ENCODE measurements around the gene VIPR2.
"Not testable (repeated sequence)": the region's sequence is repeated elsewhere in the genome, so short reads cannot be mapped to it uniquely, and the experiment has no call there.

VIPR2 gene

GRCh38 chr7:159144758-159145489 is at the start of gene VIPR2:
TSS of gene VIPR2 (minus strand) at chr7:159144867. CDS start at chr7:159144771, 96 bp downstream.
- Histone ChIP-seq H3K27me3 (ENCODE audit: control insufficient read depth, insufficient read depth, low read length) (peaks cover 71% of the 10 kb centered on the region), H3K4me1 (ENCODE audit: control insufficient read depth, insufficient read depth, low read length) (peaks cover 27% of the 10 kb centered on the region), H3K9me3 (ENCODE audit: control insufficient read depth, insufficient read depth, low read depth, low read length) (no peaks in the 10 kb centered on the region), H3K4me3 (ENCODE audit: low read depth, low read length) (peak within 1 kb of the TSS; percentile 73), H3K27ac (ENCODE audit: low read depth, low read length) (no peak within 1 kb of the TSS), H3K9ac (ENCODE audit: low read length) (no peak within 1 kb of the TSS), H3K36me3 (ENCODE audit: control insufficient read depth, insufficient read depth, low read length) (no peaks in the 10 kb centered on the region)

GRCh38 chr7:159193543-159194090 is 49.0 kb upstream of the VIPR2 start:
- H3K36me3 ChIP-seq (ENCODE audit: control insufficient read depth, insufficient read depth, low read length): no peaks in the 10 kb centered on the region
- H3K9me3 ChIP-seq (ENCODE audit: control insufficient read depth, insufficient read depth, low read depth, low read length): peaks cover 33% of the 10 kb centered on the region; the same call in 1 of the 2 replicates
- no peaks in the 10 kb centered on the region for H3K27me3 ChIP-seq (ENCODE audit: control insufficient read depth, insufficient read depth, low read length)
- H3K27ac ChIP-seq (ENCODE audit: low read depth, low read length): no peak overlapping the region
- H3K9ac ChIP-seq (ENCODE audit: low read length): no peak overlapping the region
- H3K4me3 ChIP-seq (ENCODE audit: low read depth, low read length): no peak overlapping the region
- peaks cover 8% of the 10 kb centered on the region; the same call in 1 of the 2 replicates for H3K4me1 ChIP-seq (ENCODE audit: control insufficient read depth, insufficient read depth, low read length)

DNA sequence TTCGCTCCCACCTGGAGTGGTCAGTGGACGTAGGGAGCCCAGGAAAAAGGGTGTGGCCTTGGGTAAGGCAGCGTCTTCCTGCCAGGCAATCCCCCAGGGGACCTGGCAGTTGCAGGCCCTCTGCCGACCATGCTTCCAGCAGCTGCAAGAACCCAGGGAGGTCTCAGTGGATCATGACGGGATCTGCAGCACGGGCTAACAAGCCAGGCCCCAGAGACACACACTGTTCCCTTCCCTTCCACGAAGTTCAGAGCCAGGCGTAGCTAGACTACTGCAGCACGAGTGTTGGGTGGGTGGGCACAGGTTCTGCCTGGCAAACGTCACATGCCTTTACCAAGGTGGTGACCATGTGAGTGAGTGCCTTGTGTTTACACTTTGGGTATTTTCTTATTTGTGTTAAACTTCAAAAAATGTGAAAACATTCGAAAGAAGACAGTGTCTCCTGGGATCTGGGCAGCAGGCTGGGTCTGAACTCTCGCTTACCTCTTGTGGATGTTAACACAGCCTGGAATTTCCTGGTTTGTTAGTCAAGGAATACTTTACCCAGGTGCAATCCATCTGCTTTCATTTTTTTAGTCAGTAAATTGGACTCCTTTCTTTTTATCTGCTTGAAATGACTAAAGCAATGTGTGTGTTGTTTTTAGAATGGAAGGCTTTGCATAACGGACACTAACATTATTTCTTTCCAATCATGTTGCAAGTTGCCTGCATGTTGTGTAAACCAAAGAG is 48.2 kb upstream of the VIPR2 start:
- H3K4me3 ChIP-seq (ENCODE audit: low read depth, low read length): no peak overlapping the region
- peaks cover 30% of the 10 kb centered on the region; the same call in 1 of the 2 replicates for H3K9me3 ChIP-seq (ENCODE audit: control insufficient read depth, insufficient read depth, low read depth, low read length)
- no peak overlapping the region for H3K9ac ChIP-seq (ENCODE audit: low read length)
- peaks cover 8% of the 10 kb centered on the region; the same call in 1 of the 2 replicates for H3K4me1 ChIP-seq (ENCODE audit: control insufficient read depth, insufficient read depth, low read length)
- H3K27ac ChIP-seq (ENCODE audit: low read depth, low read length): no peak overlapping the region
- H3K27me3 ChIP-seq (ENCODE audit: control insufficient read depth, insufficient read depth, low read length): no peaks in the 10 kb centered on the region
- H3K36me3 ChIP-seq (ENCODE audit: control insufficient read depth, insufficient read depth, low read length): no peaks in the 10 kb centered on the region

- H3K27ac ChIP-seq (ENCODE audit: low read depth, low read length): no peak overlapping the region
- no peak overlapping the region for H3K4me3 ChIP-seq (ENCODE audit: low read depth, low read length)
- peaks cover 1% of the 10 kb centered on the region; the same call in 1 of the 2 replicates for H3K4me1 ChIP-seq (ENCODE audit: control insufficient read depth, insufficient read depth, low read length)
- no peak overlapping the region for H3K9ac ChIP-seq (ENCODE audit: low read length)
- H3K27me3 ChIP-seq (ENCODE audit: control insufficient read depth, insufficient read depth, low read length): no peaks in the 10 kb centered on the region
- H3K36me3 ChIP-seq (ENCODE audit: control insufficient read depth, insufficient read depth, low read length): no peaks in the 10 kb centered on the region
- peaks cover 31% of the 10 kb centered on the region; the same call in 1 of the 2 replicates for H3K9me3 ChIP-seq (ENCODE audit: control insufficient read depth, insufficient read depth, low read depth, low read length)
Observed at GRCh38 chr7:159192013-159192412, 47.3 kb upstream of the VIPR2 start.

DNA sequence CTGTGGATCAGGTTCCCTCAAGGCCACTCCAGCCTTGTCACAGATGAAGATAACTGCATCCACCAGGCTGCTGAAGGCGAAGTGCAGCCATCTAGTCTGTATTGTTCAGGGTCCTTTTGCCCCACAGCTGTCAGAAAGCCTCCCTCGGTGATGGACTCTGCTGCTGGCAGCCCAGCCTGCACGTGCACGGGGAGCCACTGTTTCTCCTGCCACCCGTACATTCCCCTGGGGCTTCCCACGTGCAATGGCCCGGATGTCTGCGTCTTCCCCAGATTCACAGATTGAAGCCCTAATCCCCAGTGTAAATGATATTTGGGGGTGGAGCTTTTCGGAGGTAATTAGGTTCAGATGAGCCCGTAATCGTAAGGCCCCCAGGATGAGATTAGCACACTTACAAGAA is 46.6 kb upstream of the VIPR2 start:
- Histone ChIP-seq H3K4me1 (ENCODE audit: control insufficient read depth, insufficient read depth, low read length) (no peaks in the 10 kb centered on the region; the same call in 1 of the 2 replicates), H3K9me3 (ENCODE audit: control insufficient read depth, insufficient read depth, low read depth, low read length) (peaks cover 37% of the 10 kb centered on the region; the same call in 1 of the 2 replicates), H3K27ac (ENCODE audit: low read depth, low read length) (no peak overlapping the region), H3K4me3 (ENCODE audit: low read depth, low read length) (no peak overlapping the region), H3K9ac (ENCODE audit: low read length) (no peak overlapping the region), H3K36me3 (ENCODE audit: control insufficient read depth, insufficient read depth, low read length) (no peaks in the 10 kb centered on the region), H3K27me3 (ENCODE audit: control insufficient read depth, insufficient read depth, low read length) (no peaks in the 10 kb centered on the region)

DNA sequence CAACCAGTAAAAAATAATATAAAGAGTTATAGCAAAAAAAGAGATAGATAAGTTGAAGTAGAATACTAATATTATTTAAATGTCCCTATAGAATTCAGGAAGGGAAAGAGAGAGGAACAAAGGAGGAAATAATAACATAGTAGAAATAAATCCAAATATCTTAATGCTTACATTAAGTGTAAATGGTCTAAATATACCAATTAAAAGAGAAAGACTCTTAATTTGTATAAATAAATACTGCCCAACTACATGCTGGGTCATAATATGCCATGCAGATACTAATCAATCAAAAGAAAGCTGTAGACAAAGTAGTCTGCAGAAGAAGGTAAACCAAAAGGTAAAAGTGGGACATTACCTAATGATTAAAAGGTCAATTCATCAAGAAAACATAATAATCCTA is 43.3 kb upstream of the VIPR2 start:
- Histone ChIP-seq H3K9ac (ENCODE audit: low read length) (no peak overlapping the region), H3K4me3 (ENCODE audit: low read depth, low read length) (no peak overlapping the region), H3K27me3 (ENCODE audit: control insufficient read depth, insufficient read depth, low read length) (no peaks in the 10 kb centered on the region), H3K9me3 (ENCODE audit: control insufficient read depth, insufficient read depth, low read depth, low read length) (peaks cover 45% of the 10 kb centered on the region; the same call in 1 of the 2 replicates), H3K4me1 (ENCODE audit: control insufficient read depth, insufficient read depth, low read length) (no peaks in the 10 kb centered on the region; the same call in 1 of the 2 replicates), H3K27ac (ENCODE audit: low read depth, low read length) (no peak overlapping the region), H3K36me3 (ENCODE audit: control insufficient read depth, insufficient read depth, low read length) (no peaks in the 10 kb centered on the region)

GRCh38 chr7:159179241-159179640 is 34.6 kb upstream of the VIPR2 start:
- H3K27me3 ChIP-seq (ENCODE audit: control insufficient read depth, insufficient read depth, low read length): no peaks in the 10 kb centered on the region
- H3K27ac ChIP-seq (ENCODE audit: low read depth, low read length): no peak overlapping the region
- H3K9me3 ChIP-seq (ENCODE audit: control insufficient read depth, insufficient read depth, low read depth, low read length): peaks cover 33% of the 10 kb centered on the region

DNA sequence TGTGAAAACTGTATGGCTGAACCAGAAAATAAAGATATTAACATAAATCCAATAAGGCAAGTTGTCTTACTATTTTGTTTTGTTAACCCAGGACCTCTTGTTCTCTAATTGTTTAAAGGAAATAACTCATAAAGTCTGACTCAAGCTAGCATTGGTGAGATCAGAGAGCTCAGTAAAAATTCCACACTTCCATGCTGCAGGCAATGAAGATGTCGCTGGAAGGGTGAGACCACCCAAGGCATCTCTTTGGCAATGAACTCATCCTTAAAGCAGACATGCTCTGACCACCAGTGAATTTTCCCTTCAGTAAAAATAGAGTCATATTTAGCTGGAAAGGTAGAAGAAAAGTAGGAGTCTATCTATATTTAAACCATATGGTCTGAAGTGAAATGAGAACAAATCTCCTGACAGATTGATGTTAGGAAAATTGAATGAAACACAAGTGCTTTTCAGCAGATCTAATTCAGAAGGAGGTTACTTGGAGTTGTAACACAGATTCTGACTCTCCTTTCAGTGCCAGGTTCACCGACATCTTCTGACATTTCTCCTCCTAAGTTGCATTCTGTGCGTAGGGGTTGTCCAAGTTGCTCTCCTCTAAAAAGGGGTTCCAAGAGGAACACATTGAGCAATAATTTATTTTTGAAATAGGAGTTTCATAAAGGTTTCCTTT is 32.8 kb upstream of the VIPR2 start:
- H3K9ac ChIP-seq (ENCODE audit: low read length): no peak overlapping the region
- H3K27ac ChIP-seq (ENCODE audit: low read depth, low read length): no peak overlapping the region
- no peaks in the 10 kb centered on the region for H3K36me3 ChIP-seq (ENCODE audit: control insufficient read depth, insufficient read depth, low read length)
- H3K9me3 ChIP-seq (ENCODE audit: control insufficient read depth, insufficient read depth, low read depth, low read length): peaks cover 44% of the 10 kb centered on the region
- H3K27me3 ChIP-seq (ENCODE audit: control insufficient read depth, insufficient read depth, low read length): no peaks in the 10 kb centered on the region
- H3K4me1 ChIP-seq (ENCODE audit: control insufficient read depth, insufficient read depth, low read length): no peaks in the 10 kb centered on the region
- H3K4me3 ChIP-seq (ENCODE audit: low read depth, low read length): no peak overlapping the region

More at GRCh38 chr7:159179241-159179640, 34.6 kb upstream of the VIPR2 start:
- H3K4me1 ChIP-seq (ENCODE audit: control insufficient read depth, insufficient read depth, low read length): no peaks in the 10 kb centered on the region
- H3K36me3 ChIP-seq (ENCODE audit: control insufficient read depth, insufficient read depth, low read length): no peaks in the 10 kb centered on the region
- no peak overlapping the region for H3K4me3 ChIP-seq (ENCODE audit: low read depth, low read length)
- H3K9ac ChIP-seq (ENCODE audit: low read length): no peak overlapping the region

GRCh38 chr7:159175792-159176191 is 31.1 kb upstream of the VIPR2 start:
- H3K27me3 ChIP-seq (ENCODE audit: control insufficient read depth, insufficient read depth, low read length): no peaks in the 10 kb centered on the region
- H3K27ac ChIP-seq (ENCODE audit: low read depth, low read length): no peak overlapping the region
- H3K4me1 ChIP-seq (ENCODE audit: control insufficient read depth, insufficient read depth, low read length): no peaks in the 10 kb centered on the region
- H3K4me3 ChIP-seq (ENCODE audit: low read depth, low read length): no peak overlapping the region
- H3K36me3 ChIP-seq (ENCODE audit: control insufficient read depth, insufficient read depth, low read length): no peaks in the 10 kb centered on the region
- peaks cover 49% of the 10 kb centered on the region for H3K9me3 ChIP-seq (ENCODE audit: control insufficient read depth, insufficient read depth, low read depth, low read length)
- no peak overlapping the region for H3K9ac ChIP-seq (ENCODE audit: low read length)

- H3K27ac ChIP-seq (ENCODE audit: low read depth, low read length); H3K27me3 ChIP-seq (ENCODE audit: control insufficient read depth, insufficient read depth, low read length); H3K9ac ChIP-seq (ENCODE audit: low read length); H3K4me1 ChIP-seq (ENCODE audit: control insufficient read depth, insufficient read depth, low read length); H3K36me3 ChIP-seq (ENCODE audit: control insufficient read depth, insufficient read depth, low read length); H3K4me3 ChIP-seq (ENCODE audit: low read depth, low read length): not testable (repeated sequence)
- H3K9me3 ChIP-seq (ENCODE audit: control insufficient read depth, insufficient read depth, low read depth, low read length): peaks cover 51% of the 10 kb centered on the region
Observed at GRCh38 chr7:159175100-159175499, 30.4 kb upstream of the VIPR2 start.

Data from HUES6 (cell line).